Common myeloid progenitor, CD34-positive (primary cell): ENCODE results near the gene TYK2.
"Not testable (repeated sequence)": the region's sequence is repeated elsewhere in the genome, so short reads cannot be mapped to it uniquely, and the experiment has no call there.

ENCODE experiments used
- CTCF ChIA-PET: fragments of 350-600 bp; sonication (Branson Sonifier 250); formaldehyde crosslinking; loops from one replicate; lab custom pipeline; 2021; ENCODE audit warnings: antibody characterized with exemption; lab: Charles Lee
- POLR2A ChIA-PET: fragments of 350-600 bp; sonication (Branson Sonifier 250); formaldehyde crosslinking; loops from one replicate; lab custom pipeline; 2021; ENCODE audit warnings: antibody characterized with exemption; lab: Charles Lee
- DNase-seq, 3 donors: peaks; one replicate each; pipeline versions ENCODE4 v3.0.0 to v3.0.0-alpha.2; 2013
- H3K27ac ChIP-seq, 2 experiments: 1 replicate in 1 of 2; 2 replicates in 1 of 2; pipeline ENCODE4 v1.7.0; 2013; ENCODE audit warnings: inconsistent platforms in 2 of 2, low read length in 2 of 2, mild to moderate bottlenecking in 2 of 2, low read depth in 1 of 2, moderate library complexity in 1 of 2; ENCODE audit not compliant: severe bottlenecking in 2 of 2, insufficient read depth in 1 of 2, poor library complexity in 1 of 2
- H3K27me3 ChIP-seq, 5 experiments: replicated peaks in 2 of 5; 1 replicate in 3 of 5; 2 replicates in 2 of 5; pipeline versions ENCODE4 v1.6.1 to v1.7.0; 2013; ENCODE audit warnings: low read length in 4 of 5, mild to moderate bottlenecking in 2 of 5, moderate library complexity in 2 of 5, inconsistent platforms in 1 of 5; ENCODE audit not compliant: insufficient read depth in 5 of 5, control insufficient read depth in 4 of 5
- H3K36me3 ChIP-seq, 4 experiments: 1 replicate in 2 of 4; 2 replicates in 2 of 4; pipeline versions ENCODE4 v1.6.1 to v1.7.0; 2013; ENCODE audit warnings: low read length in 3 of 4, control low read depth in 1 of 4, mild to moderate bottlenecking in 1 of 4; ENCODE audit not compliant: control insufficient read depth in 4 of 4, insufficient read depth in 4 of 4
- H3K4me1 ChIP-seq, 4 experiments: 1 replicate in 3 of 4; 2 replicates in 1 of 4; pipeline versions ENCODE4 v1.6.1 to v1.7.1; 2013; ENCODE audit warnings: low read length in 3 of 4, mild to moderate bottlenecking in 3 of 4, control low read depth in 1 of 4, inconsistent platforms in 1 of 4, moderate library complexity in 1 of 4; ENCODE audit not compliant: control insufficient read depth in 4 of 4, insufficient read depth in 4 of 4; ENCODE audit errors: control extremely low read depth in 1 of 4
- H3K4me3 ChIP-seq, 7 experiments: 1 replicate in 4 of 7; 2 replicates in 3 of 7; pipeline versions ENCODE4 v1.5.1 to v1.7.0; 2013; ENCODE audit warnings: mild to moderate bottlenecking in 7 of 7, low read length in 6 of 7, moderate library complexity in 6 of 7, inconsistent platforms in 2 of 7, low read depth in 2 of 7, control low read depth in 1 of 7; ENCODE audit not compliant: insufficient read depth in 4 of 7, control insufficient read depth in 1 of 7; ENCODE audit errors: extremely low read depth in 1 of 7
- H3K9me3 ChIP-seq, 5 experiments: 1 replicate in 4 of 5; 2 replicates in 1 of 5; pipeline versions ENCODE4 v1.6.1 to v1.7.1; 2013; ENCODE audit warnings: low read length in 4 of 5, mild to moderate bottlenecking in 2 of 5, inconsistent platforms in 1 of 5, low read depth in 1 of 5, moderate library complexity in 1 of 5; ENCODE audit not compliant: control insufficient read depth in 4 of 5, insufficient read depth in 2 of 5; ENCODE audit errors: control extremely low read depth in 1 of 5
- WGBS: methylation state at CpG from one replicate; pipeline ENCODE4 v1.1.5; 2013; ENCODE audit not compliant: insufficient coverage; 5-methylcytosine and 5-hydroxymethylcytosine counted together

The TYK2 gene

DNA sequence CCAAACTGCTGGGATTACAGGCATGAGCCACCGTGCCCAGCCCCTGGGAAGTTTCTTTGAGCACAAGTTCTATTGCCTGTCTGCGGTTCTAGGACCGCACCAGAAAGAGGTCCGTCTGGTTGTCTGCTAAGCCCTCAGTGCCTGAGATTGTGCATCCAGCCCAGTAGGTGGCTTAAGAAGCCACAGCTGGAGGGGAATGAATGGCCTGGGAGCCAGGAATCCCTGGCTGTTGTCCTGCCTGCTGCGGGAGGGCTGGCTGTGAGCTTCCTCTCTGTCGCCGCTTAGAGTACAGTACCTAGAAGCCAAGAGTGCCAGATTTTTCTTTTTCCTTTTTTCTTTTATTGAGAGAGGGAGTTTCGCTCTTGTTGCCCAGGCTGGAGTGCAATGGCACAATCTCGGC lies 4.2 kb upstream of the TYK2 start:
- no peaks in the 10 kb centered on the region for H3K9me3 ChIP-seq
- 95% methylated on average over 8 of the region's 9 CpGs for WGBS
- H3K4me3 ChIP-seq = no peak overlapping the region
- DNase-seq = no peak
- no peaks in the 10 kb centered on the region for H3K36me3 ChIP-seq
- ChIA-PET POLR2A (no interaction called here), CTCF (interaction anchor here (24.5 kb wide), 1 partner anchor 122 kb away, joined by 542 read pairs; the partner anchor contains the start of gene ICAM1)
- H3K27me3 ChIP-seq = no peaks in the 10 kb centered on the region
- no peak overlapping the region for H3K27ac ChIP-seq
- H3K4me1 ChIP-seq = peaks cover 1 to 16% (median 10%) of the 10 kb centered on the region in 4 experiments

GRCh38 chr19:10383223-10383499 lies 2.8 kb upstream of the TYK2 start:
- peaks cover 3 to 13% (median 12%) of the 10 kb centered on the region in 4 experiments for H3K4me1 ChIP-seq
- H3K9me3 ChIP-seq, DNase-seq, H3K27me3 ChIP-seq, POLR2A ChIA-PET, H3K4me3 ChIP-seq, H3K36me3 ChIP-seq, H3K27ac ChIP-seq: not testable (repeated sequence)
- WGBS = 100% methylated on average over 1 of the region's 8 CpGs
- CTCF ChIA-PET = interaction anchor here (24.5 kb wide), 1 partner anchor 120 kb away, joined by 542 read pairs; the partner anchor contains the start of gene ICAM1

DNA sequence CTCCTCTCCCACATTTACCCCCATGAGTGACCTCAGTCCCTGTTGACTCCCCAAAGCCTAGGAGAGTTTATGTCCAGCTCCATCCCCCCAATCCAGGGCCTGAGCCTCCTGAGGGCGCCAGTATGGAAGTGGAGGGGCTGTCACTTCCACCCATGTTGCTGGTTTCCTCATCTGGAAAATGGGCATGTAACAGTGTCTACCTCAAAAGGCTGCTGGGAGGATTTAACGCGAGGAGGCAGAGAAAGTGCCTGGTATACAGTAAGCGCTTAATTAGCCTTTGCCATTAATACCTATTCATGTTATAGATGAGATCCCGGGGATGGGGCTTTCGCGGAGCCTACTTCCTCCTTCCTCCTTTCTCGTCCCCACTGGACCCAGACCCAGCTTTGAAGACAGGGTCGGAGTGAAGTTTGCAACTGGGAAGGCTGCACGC lies 476 bp downstream of the TYK2 start:
- CTCF ChIA-PET = interaction anchor here (0.8 to 24.5 kb wide), 4 partner anchors 9 to 117 kb away, joined by 3 to 542 read pairs (median 5); partner anchors contain the start of gene ICAM1
- Histone ChIP-seq H3K27me3 (no peaks in the 10 kb centered on the region), H3K27ac (peak overlapping the region; percentile 64 to 85), H3K4me1 (peaks cover 3 to 13% (median 12%) of the 10 kb centered on the region in 4 experiments), H3K36me3 (peaks cover 0 to 16% (median 10%) of the 10 kb centered on the region in 4 experiments), H3K4me3 (peak overlapping the region; percentile 78 to 97 (median 93)), H3K9me3 (no peaks in the 10 kb centered on the region)
- POLR2A ChIA-PET = interaction anchor here (0.6 to 1.9 kb wide), 4 partner anchors 9 to 109 kb away, joined by 3 to 9 read pairs (median 5); partner anchors contain the start of genes ICAM1 and RAVER1
- 0% methylated on average over 2 of the region's 10 CpGs for WGBS
- DNase-seq = no peak

GRCh38 chr19:10378124-10378523 lies 2.2 kb downstream of the TYK2 start:
- ChIA-PET CTCF (interaction anchor here (1.4 to 24.5 kb wide), 2 partner anchors 11 to 115 kb away, joined by 5 to 542 read pairs; partner anchors contain the start of gene ICAM1), POLR2A (interaction anchor here (0.6 kb wide), 1 partner anchor 17 kb away, joined by 3 read pairs; no protein-coding TSS in a partner anchor)
- no peak overlapping the region for H3K4me3 ChIP-seq
- 95% methylated on average over 4 of the region's 8 CpGs for WGBS
- no peak for DNase-seq
- H3K4me1 ChIP-seq = peaks cover 3 to 13% (median 12%) of the 10 kb centered on the region in 4 experiments
- H3K9me3 ChIP-seq = no peaks in the 10 kb centered on the region
- peaks cover 0 to 25% (median 13%) of the 10 kb centered on the region in 4 experiments for H3K36me3 ChIP-seq
- H3K27me3 ChIP-seq = no peaks in the 10 kb centered on the region
- H3K27ac ChIP-seq = no peak overlapping the region

- CTCF ChIA-PET, H3K27me3 ChIP-seq, POLR2A ChIA-PET, H3K9me3 ChIP-seq, H3K4me3 ChIP-seq, DNase-seq, H3K27ac ChIP-seq: not testable (repeated sequence)
- 100% methylated on average over 2 of the region's 2 CpGs for WGBS
- H3K36me3 ChIP-seq = peaks cover 0 to 25% (median 13%) of the 10 kb centered on the region in 4 experiments
- peaks cover 3 to 13% (median 12%) of the 10 kb centered on the region in 4 experiments for H3K4me1 ChIP-seq
Measured at GRCh38 chr19:10377140-10377640, 3.2 kb downstream of the TYK2 start.

DNA sequence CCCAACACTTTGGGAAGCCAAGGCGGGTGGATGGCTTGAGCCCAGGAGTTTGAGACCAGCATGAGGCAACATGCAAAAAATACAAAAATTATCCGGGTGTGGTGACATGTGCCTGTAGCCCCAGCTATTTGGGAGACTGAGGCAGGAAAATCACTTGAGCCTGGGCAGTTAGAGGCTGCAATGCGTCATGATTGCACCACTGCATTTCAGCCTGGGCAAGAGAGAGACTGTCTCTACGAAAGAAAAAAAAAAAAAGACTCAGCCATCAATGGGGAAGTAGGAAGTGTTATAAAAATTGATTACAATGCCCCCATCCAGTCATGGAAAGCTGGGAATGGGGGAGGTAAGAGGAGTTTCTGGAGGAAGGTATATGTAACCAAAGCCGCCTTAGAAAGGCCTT lies 5.4 kb downstream of the TYK2 start:
- 95% methylated on average over 4 of the region's 5 CpGs for WGBS
- CTCF ChIA-PET = interaction anchor here (0.7 to 1.4 kb wide), 4 partner anchors 14 to 115 kb away, joined by 3 to 4 read pairs (median 4); no protein-coding TSS in a partner anchor
- no peak overlapping the region for H3K4me3 ChIP-seq
- no peaks in the 10 kb centered on the region for H3K27me3 ChIP-seq
- H3K4me1 ChIP-seq = peaks cover 3 to 6% (median 5%) of the 10 kb centered on the region in 4 experiments
- no peak overlapping the region for H3K27ac ChIP-seq
- DNase-seq = no peak
- H3K9me3 ChIP-seq = no peaks in the 10 kb centered on the region
- POLR2A ChIA-PET = interaction anchor here (0.7 kb wide), 1 partner anchor 54 kb away, joined by 3 read pairs; no protein-coding TSS in a partner anchor
- H3K36me3 ChIP-seq = peaks cover 2 to 37% (median 16%) of the 10 kb centered on the region in 4 experiments

DNA sequence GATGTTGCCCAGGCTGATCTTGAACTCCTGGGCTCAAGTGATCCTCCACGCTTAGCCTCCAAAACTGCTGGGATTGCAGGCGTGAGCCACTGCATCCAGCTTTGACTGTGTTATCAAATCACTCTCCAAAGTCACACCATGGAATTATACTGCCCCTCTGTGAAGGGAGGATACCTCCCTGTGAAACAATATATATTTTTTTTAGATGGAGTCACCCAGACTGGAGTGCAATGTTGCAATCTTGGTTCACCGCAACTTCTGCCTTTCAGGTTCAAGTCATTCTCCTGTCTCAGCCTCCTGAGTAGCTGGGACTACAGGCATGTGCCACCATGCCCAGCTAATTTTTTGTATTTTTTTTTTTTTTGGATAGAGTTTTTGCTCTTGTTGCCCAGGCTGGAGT lies 7.7 kb downstream of the TYK2 start:
- H3K27ac ChIP-seq = no peak overlapping the region
- no peak overlapping the region for H3K4me3 ChIP-seq
- POLR2A ChIA-PET = interaction anchor here (0.6 kb wide), 1 partner anchor 87 kb away, joined by 3 read pairs; no protein-coding TSS in a partner anchor
- peaks cover 0 to 5% (median 0%) of the 10 kb centered on the region in 5 experiments for H3K9me3 ChIP-seq
- no peak for DNase-seq
- WGBS = 100% methylated on average over 1 of the region's 3 CpGs
- no peaks in the 10 kb centered on the region for H3K4me1 ChIP-seq
- H3K27me3 ChIP-seq = no peaks in the 10 kb centered on the region
- H3K36me3 ChIP-seq = peaks cover 13 to 51% (median 26%) of the 10 kb centered on the region in 4 experiments
- CTCF ChIA-PET = interaction anchor here (1.3 to 2.5 kb wide), 4 partner anchors 16 to 105 kb away, joined by 3 to 7 read pairs (median 4); no protein-coding TSS in a partner anchor
